GM12878 (cell line): Measurements from ENCODE around the gene FBXL2. TPM values are rescaled to one million over a fixed set of nuclear protein-coding genes. Genes with fewer than 3 reads are reported as not detected.
"Not testable (repeated sequence)": the region's sequence is repeated elsewhere in the genome, so short reads cannot be mapped to it uniquely, and the experiment has no call there.

ENCODE experiments used
- ATAC-seq: fragments of 200-7000 bp; cut with Tn5 transposase; 3 replicates; pipeline ENCODE4 v1.9.1; 2020; ENCODE audit warnings: mild to moderate bottlenecking, moderate library complexity
- BruUV-seq: library from RNA; stranded (reverse); fragments of 400-500 nt; replicated peaks from 2 replicates; lab custom pipeline; 2021; lab: Mats Ljungman, UMichigan
- CTCF ChIA-PET: fragments of 300-600 bp; sonication (Branson Sonifier 250); formaldehyde crosslinking; extraction: SDS; loops from one replicate; lab custom pipeline; 2021; ENCODE audit warnings: inconsistent platforms; lab: Yijun Ruan, JAX
- POLR2A ChIA-PET: fragments of 350-600 bp; formaldehyde crosslinking; extraction: SDS; loops from one replicate; lab custom pipeline; 2021; ENCODE audit warnings: inconsistent platforms; lab: Charles Lee
- RAD21 ChIA-PET: fragments of 300-600 bp; sonication (Branson Sonifier 250); formaldehyde crosslinking; loops from one replicate; lab custom pipeline; 2023; ENCODE audit warnings: antibody characterized with exemption; ENCODE audit not compliant: unreplicated experiment; lab: Charles Lee
- SMC1A ChIA-PET: fragments of 300-600 bp; sonication (Branson Sonifier 250); formaldehyde crosslinking; loops from one replicate; lab custom pipeline; 2023; ENCODE audit not compliant: unreplicated experiment, uncharacterized antibody; lab: Charles Lee
- DNase-seq: peaks from one replicate; pipeline ENCODE4 v3.0.0-alpha.2; 2011; ENCODE audit warnings: low read depth, low spot score
- FAIRE-seq: peaks from 3 replicates; lab custom pipeline; 2011; peaks lifted over from hg19 to GRCh38; lab: Jason Lieb, UNC
- H2AFZ ChIP-seq: 2 replicates; pipeline ENCODE4 v1.6.0; 2011; ENCODE audit warnings: low read depth, low read length, control low read depth; ENCODE audit not compliant: control insufficient read depth
- H3K27ac ChIP-seq: 2 replicates; pipeline ENCODE4 v1.5.1; 2011; ENCODE audit warnings: control low read depth; ENCODE audit not compliant: control insufficient read depth, insufficient read depth
- H3K27me3 ChIP-seq, 2 experiments: replicated peaks in 1 of 2; 2 replicates each; pipeline versions ENCODE4 v1.6.0 to v1.6.1; 2011; ENCODE audit warnings: low read length in 1 of 2; ENCODE audit not compliant: control insufficient read depth in 2 of 2, insufficient read depth in 2 of 2
- H3K36me3 ChIP-seq, 2 experiments: 2 replicates each; pipeline ENCODE4 v1.5.1; 2011; ENCODE audit warnings: low read length in 1 of 2; ENCODE audit not compliant: control insufficient read depth in 2 of 2, insufficient read depth in 2 of 2
- H3K4me1 ChIP-seq: 2 replicates; pipeline ENCODE4 v1.6.1; 2011; ENCODE audit warnings: mild to moderate bottlenecking, low read length, moderate library complexity, mixed read lengths; ENCODE audit not compliant: control insufficient read depth, insufficient read depth
- H3K4me2 ChIP-seq: 2 replicates; pipeline ENCODE4 v1.6.0; 2011; ENCODE audit warnings: control low read depth; ENCODE audit not compliant: control insufficient read depth, insufficient read depth
- H3K4me3 ChIP-seq: fragments of 200-600 bp; sonication (generic); 2 replicates; pipeline ENCODE4 v1.5.1; 2016
- H3K79me2 ChIP-seq: 2 replicates; pipeline ENCODE4 v1.6.0; 2011; ENCODE audit warnings: low read length; ENCODE audit not compliant: control insufficient read depth, insufficient read depth
- H3K9ac ChIP-seq: 2 replicates; pipeline ENCODE4 v1.8.0; 2011; ENCODE audit warnings: low read length, control low read depth, mixed read lengths; ENCODE audit not compliant: control insufficient read depth, insufficient read depth
- H3K9me3 ChIP-seq: replicated peaks from 3 replicates; pipeline ENCODE4 v1.5.1; 2011; ENCODE audit warnings: mild to moderate bottlenecking, low read length; ENCODE audit not compliant: control insufficient read depth, insufficient read depth
- H4K20me1 ChIP-seq: 2 replicates; pipeline ENCODE4 v1.6.0; 2011; ENCODE audit not compliant: control insufficient read depth, insufficient read depth
- ATF7 ChIP-seq: fragments of 450-650 bp; IDR thresholded peaks from 2 replicates; pipeline ENCODE4 v1.6.1; 2016; ENCODE audit warnings: low read depth, mild to moderate bottlenecking
- NR2F1 ChIP-seq: fragments of 450-650 bp; conservative IDR thresholded peaks from 2 replicates; pipeline ENCODE4 v1.6.1; 2017; ENCODE audit warnings: mild to moderate bottlenecking
- PML ChIP-seq: IDR thresholded peaks from 2 replicates; pipeline ENCODE4 v1.6.1; 2012; ENCODE audit warnings: low read length, inconsistent platforms
- POLR2AphosphoS2 ChIP-seq: IDR thresholded peaks from 2 replicates; pipeline ENCODE4 v1.6.1; 2011; ENCODE audit warnings: low read depth, mild to moderate bottlenecking, low read length, improper control_type of control experiment, moderate library complexity
- SIX5 ChIP-seq: IDR thresholded peaks from 2 replicates; pipeline ENCODE4 v1.6.1; 2011; ENCODE audit warnings: mild to moderate bottlenecking, low read depth, low read length, moderate library complexity; ENCODE audit not compliant: severe bottlenecking
- SMAD1 ChIP-seq: fragments of 450-650 bp; IDR thresholded peaks from 2 replicates; pipeline ENCODE4 v1.6.1; 2018; ENCODE audit warnings: mild to moderate bottlenecking, low read depth; ENCODE audit not compliant: partially characterized antibody
- SMC3 ChIP-seq: IDR thresholded peaks from 2 replicates; pipeline ENCODE4 v1.6.1; 2011; ENCODE audit warnings: low read length, improper control_type of control experiment, borderline replicate concordance
- WGBS: methylation state at CpG from one replicate; pipeline ENCODE4 v1.1.6; 2016; ENCODE audit warnings: low lambda C conversion rate; ENCODE audit not compliant: insufficient replicate concordance, insufficient coverage; ENCODE audit errors: missing lambda C conversion rate; 5-methylcytosine and 5-hydroxymethylcytosine counted together
- in situ Hi-C: fragments of 300-500 bp; cut with MboI; formaldehyde crosslinking; loops from 9 replicates; pipeline ENCODE4 v1.14.3; 2018; ENCODE audit warnings: mixed read lengths
- intact Hi-C: fragments of 100-400 bp; cut with micrococcal nuclease; formaldehyde crosslinking; loops from one replicate; pipeline ENCODE4 v1.14.2; 2022; ENCODE audit not compliant: unreplicated experiment
- polyA plus RNA-seq, 11 experiments: library from polyadenylated mRNA; depleted of rRNA in 4 of 11; unstranded in 6 of 11; stranded (reverse) in 5 of 11; fragments of >200 nt; fragmentation: Nextera tagmentation in 4 of 11; fragmentation: Illumina TruSeq in 1 of 11; extraction: Ambion mirVana in 4 of 11; extraction: Trizol in 1 of 11; gene quantifications; 1 replicate in 1 of 11; 2 replicates in 10 of 11; pipeline versions ENCODE4 v1.2.1 to v1.2.3, GENCODE V29; 2011 to 2016; ENCODE audit warnings: inconsistent platforms in 2 of 11, missing spikeins in 2 of 11, low read depth in 1 of 11
- total RNA-seq, 4 experiments: library from RNA; depleted of rRNA in 3 of 4; stranded (reverse); fragments of >200 nt in 3 of 4; fragmentation: Illumina TruSeq in 1 of 4; extraction: Trizol in 1 of 4; gene quantifications; 2 replicates each; pipeline versions ENCODE4 v1.2.1 to v1.2.3, GENCODE V29; 2013 to 2021
- TF ChIP-seq, protein P1 (sequence below): IDR thresholded peaks from 2 replicates; pipeline ENCODE4 v1.6.1; 2012; ENCODE audit warnings: low read length, inconsistent platforms

Gene FBXL2
- total and polyA plus RNA-seq, 10 of the 15 experiments (the other 5 are each of a cell fraction or from before 2014, with no cell fraction given): 0.04 to 0.72 (median 0.15) TPM; not detected in 1

DNA sequence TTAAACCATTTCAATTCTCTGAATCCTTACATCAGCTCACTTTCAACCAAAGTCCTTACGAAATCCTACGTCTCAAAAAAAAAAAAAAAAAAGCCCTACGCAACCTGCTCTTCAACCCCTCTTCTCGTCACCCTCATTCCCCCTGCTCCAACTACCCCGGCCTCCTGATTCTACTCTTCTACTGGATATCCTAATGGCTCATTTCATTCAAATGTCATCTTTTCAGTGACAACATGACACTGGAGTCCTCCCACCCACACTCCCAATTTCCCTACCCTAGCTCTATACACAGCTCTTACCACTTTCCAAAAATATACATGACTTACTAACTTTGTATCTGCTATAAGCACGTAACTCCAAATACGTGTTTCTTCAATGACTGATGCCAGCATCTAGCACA, 151.5 kb downstream of the FBXL2 start:
- RAD21 ChIA-PET: interaction anchor here (2.3 to 2.8 kb wide), 2 partner anchors 9 to 12 kb away, joined by 9 to 11 read pairs; partner anchors contain the start of gene UBP1
- POLR2A ChIA-PET: interaction anchor here (0.6 to 5.6 kb wide), 5 partner anchors 11 to 596 kb away, joined by 3 to 53 read pairs (median 3); partner anchors contain the start of gene UBP1
- Histone ChIP-seq H3K27ac (peak overlapping the region; percentile 38; the same call in 1 of the 2 replicates), H3K79me2 (peaks cover 88% of the 10 kb centered on the region), H3K4me2 (peak overlapping the region; percentile 28; the same call in 1 of the 2 replicates), H4K20me1 (0 out of 2 replicates have a peak, but pooled peaks cover 4% of the 10 kb centered on the region), H3K4me3 (no peak overlapping the region), H3K27me3 (no peaks in the 10 kb centered on the region), H3K4me1 (peaks cover 32% of the 10 kb centered on the region), H2AFZ (no peak overlapping the region), H3K9me3 (no peaks in the 10 kb centered on the region; the same call in 2 of the 3 replicates), H3K9ac (no peak overlapping the region), H3K36me3 (peaks cover 0 to 6% of the 10 kb centered on the region in 2 experiments; a peak in 1 of 4 replicates)
- in situ Hi-C loops (no loop called here), intact Hi-C loops (no loop called here)
- CTCF ChIA-PET: interaction anchor here (0.6 to 2.6 kb wide), 5 partner anchors 9 to 550 kb away, joined by 3 to 13 read pairs (median 4); no protein-coding TSS in a partner anchor
- BruUV-seq: no TSS peak
- FAIRE-seq (no peak), ATAC-seq (no peak), DNase-seq (no peak)
- no peak for TF ChIP-seq POLR2AphosphoS2
- no peak for TF ChIP-seq SMC3
- TF ChIP-seq NR2F1: no peak
- TF ChIP-seq, protein P1, sequence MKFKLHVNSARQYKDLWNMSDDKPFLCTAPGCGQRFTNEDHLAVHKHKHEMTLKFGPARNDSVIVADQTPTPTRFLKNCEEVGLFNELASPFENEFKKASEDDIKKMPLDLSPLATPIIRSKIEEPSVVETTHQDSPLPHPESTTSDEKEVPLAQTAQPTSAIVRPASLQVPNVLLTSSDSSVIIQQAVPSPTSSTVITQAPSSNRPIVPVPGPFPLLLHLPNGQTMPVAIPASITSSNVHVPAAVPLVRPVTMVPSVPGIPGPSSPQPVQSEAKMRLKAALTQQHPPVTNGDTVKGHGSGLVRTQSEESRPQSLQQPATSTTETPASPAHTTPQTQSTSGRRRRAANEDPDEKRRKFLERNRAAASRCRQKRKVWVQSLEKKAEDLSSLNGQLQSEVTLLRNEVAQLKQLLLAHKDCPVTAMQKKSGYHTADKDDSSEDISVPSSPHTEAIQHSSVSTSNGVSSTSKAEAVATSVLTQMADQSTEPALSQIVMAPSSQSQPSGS: no peak
- no peak for TF ChIP-seq SIX5
- TF ChIP-seq ATF7: no peak
- TF ChIP-seq SMAD1: no peak
- no peak for TF ChIP-seq PML
- SMC1A ChIA-PET: interaction anchor here (1.8 to 6.3 kb wide), 2 partner anchors 9 kb away, joined by 5 to 43 read pairs; no protein-coding TSS in a partner anchor
- WGBS: 88% methylated on average over 5 of the region's 7 CpGs

DNA sequence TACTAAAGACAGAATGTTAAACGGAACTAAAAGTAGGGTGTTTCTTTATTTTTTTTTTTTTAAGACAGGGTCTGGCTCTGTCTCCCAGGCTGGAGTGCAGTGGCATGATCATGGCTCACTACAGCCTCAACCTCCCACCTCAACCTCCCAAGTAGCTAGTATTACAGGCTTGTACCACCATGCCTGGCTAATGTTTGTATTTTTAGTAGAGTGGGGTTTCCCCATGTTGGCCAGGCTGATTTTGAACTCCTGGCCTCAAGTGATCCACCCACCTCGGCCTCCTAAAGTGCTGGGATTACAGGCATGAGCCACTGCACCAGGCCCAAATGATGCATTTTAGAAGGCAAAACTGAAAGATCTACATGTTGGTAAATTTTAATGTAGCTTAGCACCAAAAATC, 152.1 kb downstream of the FBXL2 start:
- H3K4me2 ChIP-seq: peak overlapping the region; percentile 28
- in situ Hi-C loops: not testable (repeated sequence)
- CTCF ChIA-PET: interaction anchor here (0.6 to 2.6 kb wide), 9 partner anchors 9 to 644 kb away, joined by 3 to 13 read pairs (median 4); no protein-coding TSS in a partner anchor

More for the DNA sequence above, 152.1 kb downstream of the FBXL2 start:
- H2AFZ ChIP-seq, ATAC-seq, H4K20me1 ChIP-seq, BruUV-seq, H3K9ac ChIP-seq, H3K9me3 ChIP-seq, H3K27me3 ChIP-seq, DNase-seq, H3K36me3 ChIP-seq, intact Hi-C loops, FAIRE-seq: not testable (repeated sequence)
- H3K27ac ChIP-seq: peak overlapping the region; percentile 38; the same call in 1 of the 2 replicates
- ChIA-PET SMC1A (interaction anchor here (0.8 to 6.3 kb wide), 5 partner anchors 8 to 44 kb away, joined by 3 to 43 read pairs (median 5); partner anchors contain the start of gene UBP1), RAD21 (interaction anchor here (2.3 to 2.8 kb wide), 2 partner anchors 9 to 11 kb away, joined by 9 to 11 read pairs; partner anchors contain the start of gene UBP1), POLR2A (interaction anchor here (0.7 to 5.6 kb wide), 2 partner anchors 10 to 123 kb away, joined by 3 to 53 read pairs; partner anchors contain the start of gene UBP1)
- H3K4me1 ChIP-seq: peaks cover 32% of the 10 kb centered on the region
- peaks cover 94% of the 10 kb centered on the region for H3K79me2 ChIP-seq
- peak overlapping the region; percentile 9; the same call in 1 of the 2 replicates for H3K4me3 ChIP-seq
- WGBS: 53% methylated on average over 2 of the region's 2 CpGs
